GM19372 (cell line): ENCODE measurements around the gene HORMAD2.

Experiments used
- ATAC-seq: cut with Tn5 transposase; IDR thresholded peaks from one replicate; pipeline ENCODE4 v1.9.1; 2021; ENCODE audit warnings: mild to moderate bottlenecking, low read depth, moderate library complexity; ENCODE audit not compliant: unreplicated experiment

The HORMAD2 gene

GRCh38 chr22:30158744-30159500 lies 78.7 kb downstream of the HORMAD2 start:
- ATAC-seq, result no peak

GRCh38 chr22:30159561-30160353 lies 79.5 kb downstream of the HORMAD2 start:
- no peak for ATAC-seq

GRCh38 chr22:30161051-30161469 lies 80.8 kb downstream of the HORMAD2 start:
- ATAC-seq, result no peak

GRCh38 chr22:30167296-30167695 lies 87.0 kb downstream of the HORMAD2 start:
- no peak for ATAC-seq

GRCh38 chr22:30167734-30168133 lies 87.5 kb downstream of the HORMAD2 start:
- ATAC-seq, result no peak

- no peak for ATAC-seq
These were observed 88.7 kb downstream of the HORMAD2 start for GRCh38 chr22:30169002-30169401.

GRCh38 chr22:30170129-30170528 lies 89.9 kb downstream of the HORMAD2 start:
- ATAC-seq, result no peak

GRCh38 chr22:30171008-30171407 lies 90.7 kb downstream of the HORMAD2 start:
- ATAC-seq, result no peak

- ATAC-seq, result no peak
These were observed 95.5 kb downstream of the HORMAD2 start for GRCh38 chr22:30175690-30176288.

GRCh38 chr22:30176431-30176830 lies 96.2 kb downstream of the HORMAD2 start:
- ATAC-seq, result no peak

GRCh38 chr22:30178181-30179126 lies 98.2 kb downstream of the HORMAD2 start:
- ATAC-seq, result no peak

GRCh38 chr22:30180616-30181015 lies 100.4 kb downstream of the HORMAD2 start:
- no peak for ATAC-seq

GRCh38 chr22:30181459-30182349 lies 101.4 kb downstream of the HORMAD2 start:
- ATAC-seq, result no peak

- no peak for ATAC-seq
These were observed 102.1 kb downstream of the HORMAD2 start for GRCh38 chr22:30182350-30182745.

GRCh38 chr22:30182815-30183214 lies 102.6 kb downstream of the HORMAD2 start:
- ATAC-seq, result no peak

- no peak for ATAC-seq
These were observed 103.0 kb downstream of the HORMAD2 start for GRCh38 chr22:30183271-30183670.

GRCh38 chr22:30183861-30184278 lies 103.6 kb downstream of the HORMAD2 start:
- no peak for ATAC-seq

- no peak for ATAC-seq
These were observed 104.9 kb downstream of the HORMAD2 start for GRCh38 chr22:30185129-30185528.

- ATAC-seq, result no peak
These were observed 105.3 kb downstream of the HORMAD2 start for GRCh38 chr22:30185549-30185948.
